GM12865 (cell line): ENCODE measurements around the gene SSH2.
"Not testable (repeated sequence)": the region's sequence is repeated elsewhere in the genome, so short reads cannot be mapped to it uniquely, and the experiment has no call there.

ENCODE experiments used
- DNase-seq: peaks from one replicate; pipeline ENCODE4 v3.0.0; 2010; ENCODE audit warnings: low read depth
- H3K4me3 ChIP-seq: 2 replicates; pipeline ENCODE4 v1.5.1; 2011; ENCODE audit warnings: mild to moderate bottlenecking, low read depth, low read length, control low read depth
- TF ChIP-seq, protein P1 (sequence below): IDR thresholded peaks from 2 replicates; pipeline ENCODE4 v1.5.1; 2011; ENCODE audit warnings: low read length, control low read depth, low read depth, inconsistent platforms; ENCODE audit not compliant: insufficient read depth; ENCODE audit errors: missing control alignments

Gene SSH2

DNA sequence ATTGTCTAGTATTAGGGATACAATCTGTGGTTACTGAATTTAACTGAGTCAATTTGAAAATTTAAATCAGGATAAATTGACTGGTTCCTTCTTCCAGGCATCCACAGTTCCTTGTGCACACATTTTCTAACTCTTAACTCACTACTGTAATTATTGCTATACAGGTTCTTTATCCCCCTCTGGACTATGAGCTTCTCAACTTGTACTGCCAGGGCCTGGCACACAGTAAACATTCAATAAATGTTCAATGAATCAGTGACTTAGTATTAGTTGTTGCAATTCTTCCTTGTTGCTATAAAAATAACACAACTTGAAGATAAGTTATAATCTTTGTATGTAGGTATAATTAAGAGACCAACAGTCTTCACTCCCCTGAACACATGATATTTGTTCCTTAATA is 67.9 kb downstream of the SSH2 start:
- TF ChIP-seq, protein P1, sequence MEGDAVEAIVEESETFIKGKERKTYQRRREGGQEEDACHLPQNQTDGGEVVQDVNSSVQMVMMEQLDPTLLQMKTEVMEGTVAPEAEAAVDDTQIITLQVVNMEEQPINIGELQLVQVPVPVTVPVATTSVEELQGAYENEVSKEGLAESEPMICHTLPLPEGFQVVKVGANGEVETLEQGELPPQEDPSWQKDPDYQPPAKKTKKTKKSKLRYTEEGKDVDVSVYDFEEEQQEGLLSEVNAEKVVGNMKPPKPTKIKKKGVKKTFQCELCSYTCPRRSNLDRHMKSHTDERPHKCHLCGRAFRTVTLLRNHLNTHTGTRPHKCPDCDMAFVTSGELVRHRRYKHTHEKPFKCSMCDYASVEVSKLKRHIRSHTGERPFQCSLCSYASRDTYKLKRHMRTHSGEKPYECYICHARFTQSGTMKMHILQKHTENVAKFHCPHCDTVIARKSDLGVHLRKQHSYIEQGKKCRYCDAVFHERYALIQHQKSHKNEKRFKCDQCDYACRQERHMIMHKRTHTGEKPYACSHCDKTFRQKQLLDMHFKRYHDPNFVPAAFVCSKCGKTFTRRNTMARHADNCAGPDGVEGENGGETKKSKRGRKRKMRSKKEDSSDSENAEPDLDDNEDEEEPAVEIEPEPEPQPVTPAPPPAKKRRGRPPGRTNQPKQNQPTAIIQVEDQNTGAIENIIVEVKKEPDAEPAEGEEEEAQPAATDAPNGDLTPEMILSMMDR: no peak
- no peak for DNase-seq
- no peak overlapping the region for H3K4me3 ChIP-seq

DNA sequence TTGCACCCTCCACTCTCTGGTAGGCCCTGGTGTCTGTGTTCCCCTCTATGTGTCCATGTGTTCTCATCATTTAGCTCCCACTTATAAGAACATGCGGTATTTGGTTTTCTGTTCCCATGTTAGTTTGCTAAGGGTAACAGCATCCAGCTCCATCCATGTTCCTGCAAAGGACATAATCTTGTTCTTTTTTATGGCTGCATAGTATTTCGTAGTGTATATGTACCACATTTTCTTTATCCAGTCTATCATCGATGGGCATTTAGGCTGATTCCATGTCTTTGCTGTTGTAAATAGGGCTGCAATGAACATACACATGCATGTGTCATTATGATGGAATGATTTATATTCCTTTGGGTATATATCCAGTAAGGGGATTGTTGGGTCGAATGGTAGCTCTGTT is 70.6 kb downstream of the SSH2 start:
- DNase-seq, H3K4me3 ChIP-seq: not testable (repeated sequence)

DNA sequence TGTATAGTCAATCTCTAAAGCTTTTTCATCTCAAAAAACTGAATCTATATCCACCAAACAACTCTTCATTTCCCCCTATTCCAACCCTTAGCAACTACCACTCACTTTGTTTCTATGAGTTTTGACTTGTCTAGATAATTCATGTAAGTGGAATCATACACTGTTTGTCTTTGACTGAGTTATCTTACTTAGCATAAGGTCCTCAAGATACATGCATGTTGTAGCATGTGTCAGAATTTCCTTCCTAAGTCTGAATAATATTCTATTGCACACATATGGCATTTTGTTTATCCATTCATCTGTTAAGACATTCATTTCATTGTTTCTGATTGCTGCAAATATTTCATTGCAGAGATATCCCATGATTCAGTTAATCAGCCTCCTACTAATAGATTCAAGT is 72.2 kb downstream of the SSH2 start:
- TF ChIP-seq, protein P1: no peak
- no peak for DNase-seq
- H3K4me3 ChIP-seq: no peak overlapping the region

DNA sequence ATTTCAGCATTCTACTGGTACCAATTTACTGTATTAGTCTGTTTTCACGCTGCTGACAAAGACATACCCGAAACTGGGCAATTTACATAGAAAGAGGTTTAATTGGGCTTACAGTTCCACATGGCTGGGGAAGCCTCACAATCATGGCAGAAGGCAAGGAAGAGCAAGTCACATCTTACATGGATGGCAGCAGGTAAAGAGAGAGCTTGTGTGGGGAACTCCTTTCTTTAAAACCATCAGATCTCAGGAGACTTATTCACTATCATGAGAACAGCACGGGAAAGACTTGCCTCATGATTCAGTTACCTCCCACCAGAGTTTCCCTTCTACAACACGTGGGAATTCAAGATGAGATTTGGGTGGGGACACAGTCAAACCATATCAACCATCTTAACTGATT is 72.9 kb downstream of the SSH2 start:
- not testable (repeated sequence) for DNase-seq, H3K4me3 ChIP-seq

DNA sequence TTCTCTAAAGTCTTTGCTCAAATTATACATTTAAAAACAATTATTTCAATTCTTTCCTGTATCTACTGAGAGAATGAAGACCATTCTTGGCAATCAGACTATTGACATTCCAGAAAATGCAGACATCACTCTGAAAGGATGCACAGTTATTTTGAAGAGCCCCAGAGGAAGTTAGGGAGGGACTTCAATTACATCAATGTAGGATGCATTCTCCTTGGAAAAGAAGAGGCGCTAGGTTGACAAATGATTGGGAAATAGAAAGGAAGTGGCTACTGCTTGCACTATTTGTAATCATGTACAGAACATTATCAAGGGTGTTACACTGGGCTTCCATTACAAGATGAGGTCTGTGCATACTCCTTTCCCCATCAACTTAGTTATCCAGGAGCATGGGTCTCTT is 74.3 kb downstream of the SSH2 start:
- DNase-seq: no peak
- TF ChIP-seq, protein P1: no peak
- H3K4me3 ChIP-seq: no peak overlapping the region

DNA sequence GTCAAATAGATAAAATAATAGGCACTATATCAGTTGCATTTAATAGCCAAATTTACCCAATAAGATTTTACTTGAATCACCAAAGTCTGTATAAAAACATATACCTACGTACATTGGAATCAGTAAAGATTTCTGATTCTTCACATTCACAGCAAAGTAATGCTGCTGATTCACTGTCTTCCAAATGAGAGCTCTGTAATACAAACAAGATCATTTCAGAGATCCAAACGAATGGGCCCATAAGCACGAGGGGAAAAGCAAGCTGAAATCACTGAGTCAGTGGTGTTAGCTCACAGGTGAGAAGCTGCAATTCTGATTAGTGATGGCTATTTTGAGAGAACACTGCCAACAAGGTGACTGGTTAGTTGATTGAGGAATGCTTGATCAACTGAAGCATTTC is 81.3 kb downstream of the SSH2 start:
- TF ChIP-seq, protein P1: no peak
- DNase-seq: no peak
- no peak overlapping the region for H3K4me3 ChIP-seq

DNA sequence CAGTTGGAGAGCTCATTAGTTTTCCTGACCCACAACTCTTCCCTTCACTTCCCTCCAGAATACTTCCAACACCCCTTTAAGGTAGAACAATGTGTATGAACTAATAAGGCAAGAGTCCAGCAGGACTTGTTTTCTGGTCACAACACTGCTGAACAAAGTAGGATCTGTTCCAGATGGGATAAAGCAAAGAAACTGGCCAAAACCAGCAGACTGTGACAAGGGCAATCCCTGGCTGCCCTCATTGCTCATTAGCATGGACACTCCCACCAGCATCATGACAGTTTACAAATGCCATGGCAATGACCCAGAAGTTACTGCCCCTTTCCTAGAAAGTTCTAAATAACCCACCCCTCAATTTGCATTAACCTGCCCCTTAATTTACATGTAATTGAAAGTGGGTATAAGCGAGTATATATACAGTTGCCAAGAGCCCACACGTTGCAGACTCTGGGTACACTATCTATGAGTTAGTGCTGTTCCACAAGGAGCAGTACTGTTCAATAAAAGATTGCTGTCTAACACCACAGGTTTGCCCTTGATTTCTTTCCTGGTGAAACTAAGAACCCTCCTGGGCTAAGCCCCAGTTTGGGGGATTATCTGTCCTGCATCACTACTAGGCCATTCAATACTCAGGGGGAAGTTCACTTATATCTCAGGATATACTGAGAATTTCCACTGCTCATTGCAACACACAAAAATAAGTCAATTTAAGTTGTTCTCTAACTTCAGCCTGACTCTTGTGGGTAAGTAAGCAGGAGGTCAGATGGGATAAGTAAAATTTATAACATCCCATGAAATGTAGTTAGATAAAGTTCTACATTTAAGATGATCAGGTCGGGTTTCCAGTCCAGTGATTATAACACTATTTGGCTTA is 82.3 kb downstream of the SSH2 start:
- TF ChIP-seq, protein P1: no peak
- no peak for DNase-seq
- no peak overlapping the region for H3K4me3 ChIP-seq

DNA sequence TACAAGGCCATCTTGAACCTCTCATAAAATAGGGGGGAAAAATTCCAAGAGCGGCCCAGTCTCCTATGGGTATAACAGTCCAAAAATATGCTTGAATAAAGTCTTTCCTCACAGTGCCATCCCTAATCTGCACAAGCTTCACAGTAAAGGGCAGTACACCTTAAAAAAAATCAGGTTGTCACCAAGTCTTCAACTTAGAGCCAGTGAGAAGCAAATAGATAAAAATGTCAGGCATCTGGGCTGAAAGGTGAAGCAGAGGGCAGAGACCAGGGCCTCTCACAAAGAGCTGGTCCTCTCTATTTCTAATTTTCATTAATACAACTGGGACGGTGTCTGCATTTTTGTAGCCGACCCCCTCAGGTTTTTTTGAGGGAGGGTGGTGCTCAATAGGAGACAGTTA is 82.9 kb downstream of the SSH2 start:
- TF ChIP-seq, protein P1: no peak
- no peak for DNase-seq
- H3K4me3 ChIP-seq: no peak overlapping the region
